Subcutaneous abdominal adipose tissue (tissue), 5 donors: ENCODE measurements around the gene USP34.
A peak's percentile ranks its signal among the peaks of the same experiment; 100 is the strongest.

Source experiments
- H3K27ac ChIP-seq: one replicate; pipeline ENCODE4 v1.7.0; 2013; ENCODE audit warnings: low read depth, mild to moderate bottlenecking, inconsistent platforms, low read length, moderate library complexity
- H3K27me3 ChIP-seq, 5 donors: one replicate each; pipeline ENCODE4 v1.7.0; 2013; ENCODE audit warnings: low read length in 5 of 5, inconsistent platforms in 1 of 5; ENCODE audit not compliant: control insufficient read depth in 5 of 5, insufficient read depth in 4 of 5
- H3K36me3 ChIP-seq, 5 donors: one replicate each; pipeline ENCODE4 v1.7.0; 2013; ENCODE audit warnings: low read length in 5 of 5; ENCODE audit not compliant: control insufficient read depth in 5 of 5, insufficient read depth in 5 of 5
- H3K4me1 ChIP-seq, 5 donors: one replicate each; pipeline ENCODE4 v1.7.0; 2013; ENCODE audit warnings: low read length in 5 of 5, mild to moderate bottlenecking in 3 of 5, moderate library complexity in 1 of 5; ENCODE audit not compliant: control insufficient read depth in 5 of 5, insufficient read depth in 5 of 5
- H3K4me3 ChIP-seq, 5 donors: one replicate each; pipeline ENCODE4 v1.7.0; 2013; ENCODE audit warnings: low read length in 5 of 5, low read depth in 1 of 5
- H3K9ac ChIP-seq, 5 donors: one replicate each; pipeline ENCODE4 v1.7.0; 2013; ENCODE audit warnings: low read length in 5 of 5, mild to moderate bottlenecking in 4 of 5, moderate library complexity in 3 of 5
- H3K9me3 ChIP-seq, 5 donors: one replicate each; pipeline ENCODE4 v1.7.0; 2013; ENCODE audit warnings: low read length in 5 of 5; ENCODE audit not compliant: control insufficient read depth in 5 of 5
- donor health status: healthy.
- donor health status: healthy.
- donor health status: healthy.
- donor health status: healthy.
- donor health status: healthy.

USP34 gene

GRCh38 chr2:61431345-61431744 is 39.5 kb downstream of the USP34 start:
- Histone ChIP-seq H3K4me3 (no peak overlapping the region), H3K9me3 (no peaks in the 10 kb centered on the region), H3K27me3 (no peaks in the 10 kb centered on the region), H3K27ac (no peak overlapping the region), H3K36me3 (no peaks in the 10 kb centered on the region), H3K9ac (no peak overlapping the region), H3K4me1 (peaks cover 2 to 31% (median 25%) of the 10 kb centered on the region in 5 donors)

- peak overlapping the region in 1 of 5 donors; percentile 25 for H3K9ac ChIP-seq
- no peak overlapping the region for H3K27ac ChIP-seq
- H3K9me3 ChIP-seq: no peaks in the 10 kb centered on the region
- H3K4me3 ChIP-seq: no peak overlapping the region
- H3K36me3 ChIP-seq: no peaks in the 10 kb centered on the region
- peaks cover 2 to 18% (median 12%) of the 10 kb centered on the region in 5 donors for H3K4me1 ChIP-seq
- no peaks in the 10 kb centered on the region for H3K27me3 ChIP-seq
Measured at GRCh38 chr2:61426267-61426897, 44.5 kb downstream of the USP34 start.

GRCh38 chr2:61425605-61426155 is 45.2 kb downstream of the USP34 start:
- Histone ChIP-seq H3K4me3 (no peak overlapping the region), H3K27me3 (no peaks in the 10 kb centered on the region), H3K9ac (peak overlapping the region in 1 of 5 donors; percentile 25), H3K4me1 (peaks cover 2 to 24% (median 13%) of the 10 kb centered on the region in 5 donors), H3K36me3 (no peaks in the 10 kb centered on the region), H3K27ac (no peak overlapping the region), H3K9me3 (no peaks in the 10 kb centered on the region)

- Histone ChIP-seq H3K4me1 (peaks cover 2 to 24% (median 13%) of the 10 kb centered on the region in 5 donors), H3K27me3 (no peaks in the 10 kb centered on the region), H3K27ac (no peak overlapping the region), H3K36me3 (no peaks in the 10 kb centered on the region), H3K4me3 (no peak overlapping the region), H3K9ac (no peak overlapping the region), H3K9me3 (no peaks in the 10 kb centered on the region)
Measured at GRCh38 chr2:61423714-61424113, 47.2 kb downstream of the USP34 start.

DNA sequence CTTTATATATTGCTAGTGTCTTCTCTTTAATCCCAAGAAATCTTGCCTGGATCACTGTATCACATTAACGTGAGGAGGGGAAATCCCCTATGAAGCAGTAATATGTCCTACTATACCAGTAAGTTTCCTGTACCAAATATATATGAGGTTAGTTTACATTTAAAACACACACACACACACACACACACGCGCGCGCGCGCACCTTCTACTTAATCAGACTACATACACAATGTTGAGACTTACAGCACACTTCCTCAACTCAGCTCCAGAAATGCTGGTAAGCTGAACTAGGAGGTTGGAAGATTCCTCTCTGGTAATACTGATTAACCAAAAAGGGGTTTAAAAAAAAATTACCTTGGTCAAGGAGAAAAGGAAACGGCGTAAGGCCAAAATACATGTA is 49.3 kb downstream of the USP34 start:
- H3K36me3 ChIP-seq: peaks cover 0 to 6% (median 0%) of the 10 kb centered on the region in 5 donors
- peaks cover 1 to 22% (median 10%) of the 10 kb centered on the region in 5 donors for H3K4me1 ChIP-seq
- H3K4me3 ChIP-seq: no peak overlapping the region
- H3K27me3 ChIP-seq: no peaks in the 10 kb centered on the region
- H3K27ac ChIP-seq: no peak overlapping the region
- no peak overlapping the region for H3K9ac ChIP-seq
- no peaks in the 10 kb centered on the region for H3K9me3 ChIP-seq

DNA sequence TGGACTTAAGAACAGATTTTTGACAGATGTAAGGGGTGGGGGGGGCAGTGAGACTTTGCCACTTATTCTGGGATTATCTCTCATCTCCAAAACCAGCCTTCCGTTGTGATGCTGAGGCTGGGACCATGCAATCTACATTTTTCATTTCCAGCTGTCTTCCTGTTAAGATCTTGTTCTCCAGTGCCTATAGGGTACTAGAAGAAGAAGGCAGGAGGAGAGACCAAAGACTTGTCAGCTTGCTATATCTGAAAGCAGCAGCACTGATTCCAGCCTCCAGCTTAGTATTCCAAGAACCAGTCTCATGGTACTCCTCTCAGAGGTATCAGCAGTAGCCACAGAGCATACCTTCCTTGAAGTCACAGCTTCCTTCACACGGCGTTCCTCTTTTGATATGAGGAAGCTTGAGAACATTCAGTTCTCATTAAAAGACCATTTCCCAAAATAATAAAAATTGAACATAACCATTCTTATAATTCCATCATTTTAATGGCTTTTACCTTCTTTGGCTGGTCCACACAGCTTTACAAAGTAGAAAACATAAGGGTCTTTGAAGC is 49.8 kb downstream of the USP34 start:
- H3K9me3 ChIP-seq: no peaks in the 10 kb centered on the region
- H3K36me3 ChIP-seq: peaks cover 0 to 6% (median 0%) of the 10 kb centered on the region in 5 donors
- no peaks in the 10 kb centered on the region for H3K27me3 ChIP-seq
- H3K27ac ChIP-seq: no peak overlapping the region
- H3K9ac ChIP-seq: no peak overlapping the region
- H3K4me3 ChIP-seq: no peak overlapping the region
- H3K4me1 ChIP-seq: peaks cover 0 to 18% (median 5%) of the 10 kb centered on the region in 5 donors

- H3K4me3 ChIP-seq: no peak overlapping the region
- H3K9me3 ChIP-seq: no peaks in the 10 kb centered on the region
- H3K4me1 ChIP-seq: peaks cover 0 to 9% (median 4%) of the 10 kb centered on the region in 5 donors
- H3K9ac ChIP-seq: peak overlapping the region in 1 of 5 donors; percentile 10
- H3K27me3 ChIP-seq: no peaks in the 10 kb centered on the region
- peaks cover 0 to 6% (median 0%) of the 10 kb centered on the region in 5 donors for H3K36me3 ChIP-seq
- no peak overlapping the region for H3K27ac ChIP-seq
Measured at GRCh38 chr2:61419570-61419969, 51.3 kb downstream of the USP34 start.

GRCh38 chr2:61419129-61419528 is 51.8 kb downstream of the USP34 start:
- Histone ChIP-seq H3K36me3 (peaks cover 0 to 6% (median 0%) of the 10 kb centered on the region in 5 donors), H3K9ac (peak overlapping the region in 1 of 5 donors; percentile 10), H3K27ac (no peak overlapping the region), H3K9me3 (no peaks in the 10 kb centered on the region), H3K4me3 (no peak overlapping the region), H3K27me3 (no peaks in the 10 kb centered on the region), H3K4me1 (peaks cover 0 to 9% (median 4%) of the 10 kb centered on the region in 5 donors)

DNA sequence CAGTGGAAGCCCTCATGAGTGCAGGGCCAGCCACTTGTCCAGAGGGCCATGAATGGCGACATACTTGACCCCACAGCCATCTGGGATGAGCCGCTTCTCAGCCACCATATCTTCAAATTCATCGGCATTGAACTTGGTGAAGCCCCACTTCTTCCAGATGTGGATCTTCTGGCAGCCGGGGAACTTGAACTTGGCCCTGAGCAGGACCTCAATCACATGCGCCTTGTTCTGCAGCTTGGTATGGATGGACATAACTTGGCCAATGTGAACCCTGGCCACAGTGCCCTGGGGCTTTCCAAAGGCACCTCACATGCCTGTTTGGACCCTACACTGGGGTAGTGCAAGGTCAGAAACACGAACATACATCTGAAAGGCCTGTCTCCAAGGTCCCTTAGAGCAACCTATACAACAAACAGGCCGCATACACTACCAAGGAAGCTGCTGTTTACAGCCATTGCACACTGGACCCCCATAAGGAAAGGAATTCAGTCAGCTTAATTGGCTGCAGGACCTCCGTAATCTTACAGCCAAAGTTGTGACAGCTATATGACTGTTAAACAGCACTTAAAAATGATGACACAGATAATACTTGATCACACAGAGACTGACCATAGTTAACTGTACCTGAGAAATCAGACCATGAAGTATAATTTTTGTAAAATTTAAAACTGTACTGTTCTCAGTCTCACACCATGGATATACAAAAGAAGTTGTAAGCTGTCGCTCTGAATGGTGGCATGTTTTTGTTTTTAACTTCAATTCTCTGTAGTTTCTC is 53.8 kb downstream of the USP34 start:
- no peak overlapping the region for H3K27ac ChIP-seq
- H3K9ac ChIP-seq: no peak overlapping the region
- H3K4me1 ChIP-seq: peaks cover 0 to 9% (median 4%) of the 10 kb centered on the region in 5 donors

GRCh38 chr2:61415265-61415664 is 55.6 kb downstream of the USP34 start:
- H3K27ac ChIP-seq: no peak overlapping the region
- H3K4me1 ChIP-seq: peaks cover 0 to 4% (median 0%) of the 10 kb centered on the region in 5 donors
- no peaks in the 10 kb centered on the region for H3K9me3 ChIP-seq
- no peaks in the 10 kb centered on the region for H3K27me3 ChIP-seq
- no peak overlapping the region for H3K9ac ChIP-seq
- peaks cover 0 to 6% (median under 1%) of the 10 kb centered on the region in 5 donors for H3K36me3 ChIP-seq
- H3K4me3 ChIP-seq: no peak overlapping the region

More for the DNA sequence above, 53.8 kb downstream of the USP34 start:
- no peaks in the 10 kb centered on the region for H3K9me3 ChIP-seq
- H3K36me3 ChIP-seq: peaks cover 0 to 6% (median 0%) of the 10 kb centered on the region in 5 donors
- H3K4me3 ChIP-seq: no peak overlapping the region
- no peaks in the 10 kb centered on the region for H3K27me3 ChIP-seq
